Spleen (tissue), 7 donors: ENCODE results near the gene GRM2.

Experiments used
- POLR2A ChIP-seq, 3 donors: fragments of 450-650 bp; IDR thresholded peaks; one replicate each; pipeline ENCODE4 v1.5.1; 2017; ENCODE audit warnings: antibody characterized with exemption in 3 of 3, mild to moderate bottlenecking in 1 of 3
- TF ChIP-seq, protein P1 (sequence below), 11 experiments: fragments of 200-600 bp in 7 of 11; fragments of 450-650 bp in 4 of 11; sonication (generic) in 4 of 11; IDR thresholded peaks in 8 of 11; conservative IDR thresholded peaks in 3 of 11; 1 replicate in 7 of 11; 2 replicates in 4 of 11; pipeline versions ENCODE4 v1.4.0 to v1.8.0; 2016 to 2021; ENCODE audit warnings: antibody characterized with exemption in 11 of 11, inconsistent platforms in 4 of 11, mild to moderate bottlenecking in 1 of 11
- donor health status: DM: no; HTN: no; CAD: no; lungs with moderate emphysema.
- donor health status: DM: no; HTN: no; CAD: no.
- donor health status: DM: no; HTN: no; CAD: no.

- TF ChIP-seq, protein P1, sequence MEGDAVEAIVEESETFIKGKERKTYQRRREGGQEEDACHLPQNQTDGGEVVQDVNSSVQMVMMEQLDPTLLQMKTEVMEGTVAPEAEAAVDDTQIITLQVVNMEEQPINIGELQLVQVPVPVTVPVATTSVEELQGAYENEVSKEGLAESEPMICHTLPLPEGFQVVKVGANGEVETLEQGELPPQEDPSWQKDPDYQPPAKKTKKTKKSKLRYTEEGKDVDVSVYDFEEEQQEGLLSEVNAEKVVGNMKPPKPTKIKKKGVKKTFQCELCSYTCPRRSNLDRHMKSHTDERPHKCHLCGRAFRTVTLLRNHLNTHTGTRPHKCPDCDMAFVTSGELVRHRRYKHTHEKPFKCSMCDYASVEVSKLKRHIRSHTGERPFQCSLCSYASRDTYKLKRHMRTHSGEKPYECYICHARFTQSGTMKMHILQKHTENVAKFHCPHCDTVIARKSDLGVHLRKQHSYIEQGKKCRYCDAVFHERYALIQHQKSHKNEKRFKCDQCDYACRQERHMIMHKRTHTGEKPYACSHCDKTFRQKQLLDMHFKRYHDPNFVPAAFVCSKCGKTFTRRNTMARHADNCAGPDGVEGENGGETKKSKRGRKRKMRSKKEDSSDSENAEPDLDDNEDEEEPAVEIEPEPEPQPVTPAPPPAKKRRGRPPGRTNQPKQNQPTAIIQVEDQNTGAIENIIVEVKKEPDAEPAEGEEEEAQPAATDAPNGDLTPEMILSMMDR (IDR thresholded peaks at IDR 0.05 in 8 of 11, conservative IDR thresholded peaks at IDR 0.05 in 3 of 11): no peak
- TF ChIP-seq POLR2A (IDR thresholded peaks at IDR 0.05): no peak
Measured at GRCh38 chr3:51677358-51677757, 29.5 kb upstream of the GRM2 start.
